Testis (tissue), 3 donors: Measurements from ENCODE around the gene SCAMP1. TPM values are rescaled to one million over a fixed set of nuclear protein-coding genes. Genes with fewer than 3 reads are reported as not detected.

Experiments used
- DNase-seq: peaks from one replicate; pipeline ENCODE4 v3.0.0-alpha.2; 2019
- H3K27ac ChIP-seq, 2 donors: fragments of 200-600 bp; sonication (generic); one replicate each; pipeline ENCODE4 v1.5.1; 2019
- H3K27me3 ChIP-seq: fragments of 200-600 bp; sonication (generic); one replicate; pipeline ENCODE4 v1.5.1; 2019
- H3K36me3 ChIP-seq: fragments of 200-600 bp; sonication (generic); one replicate; pipeline ENCODE4 v1.5.1; 2017; ENCODE audit warnings: low read depth; ENCODE audit errors: missing control alignments
- H3K4me1 ChIP-seq: fragments of 200-600 bp; sonication (generic); one replicate; pipeline ENCODE4 v1.5.1; 2019
- H3K4me3 ChIP-seq, 2 donors: fragments of 200-600 bp; sonication (generic); one replicate each; pipeline ENCODE4 v1.5.1; 2017 to 2019
- H3K9me3 ChIP-seq: fragments of 200-600 bp; sonication (generic); one replicate; pipeline ENCODE4 v1.5.1; 2017
- CTCF ChIP-seq, 3 experiments: fragments of 450-650 bp in 2 of 3; fragments of 200-600 bp in 1 of 3; sonication (generic) in 1 of 3; IDR thresholded peaks; one replicate each; pipeline ENCODE4 v1.5.1; 2016 to 2019; ENCODE audit warnings: antibody characterized with exemption in 3 of 3, mild to moderate bottlenecking in 2 of 3, moderate library complexity in 1 of 3
- POLR2A ChIP-seq: fragments of 450-650 bp; IDR thresholded peaks from one replicate; pipeline ENCODE4 v1.6.1; 2017; ENCODE audit warnings: antibody characterized with exemption, mild to moderate bottlenecking, moderate library complexity
- WGBS, 2 donors: methylation state at CpG; one replicate each; pipeline ENCODE4 v1.1.5; 2018; 5-methylcytosine and 5-hydroxymethylcytosine counted together
- intact Hi-C: fragments of 100-400 bp; cut with DNase I; formaldehyde crosslinking; loops from one replicate; pipeline ENCODE4 v1.15.1; 2023; ENCODE audit warnings: low total_unique reads
- polyA plus RNA-seq: library from polyadenylated mRNA; stranded (reverse); fragments of 350-450 nt; fragmentation: Illumina TruSeq; extraction: RNeasy Lipid Tissue Mini Kit (QIAGEN cat#74804); gene quantifications from one replicate; pipeline ENCODE4 v1.2.3, GENCODE V29; 2014; ENCODE audit warnings: low read depth, low replicate concordance; ENCODE audit not compliant: insufficient read depth
- total RNA-seq, 2 donors: library from RNA; depleted of rRNA; stranded (reverse); fragments of >200 nt; gene quantifications; one replicate each; pipeline ENCODE4 v1.2.3, GENCODE V29; 2016

Gene SCAMP1
- total and polyA plus RNA-seq, 3 donors from 2014 or later = 22.5 to 35.9 (median 28.3) TPM

GRCh38 chr5:78473751-78474150 is 113.3 kb downstream of the SCAMP1 start:
- Histone ChIP-seq H3K27ac (no peak overlapping the region), H3K4me3 (no peak overlapping the region), H3K36me3 (no peaks in the 10 kb centered on the region), H3K27me3 (no peaks in the 10 kb centered on the region), H3K9me3 (no peaks in the 10 kb centered on the region), H3K4me1 (no peaks in the 10 kb centered on the region)
- TF ChIP-seq CTCF (IDR thresholded peaks at IDR 0.05) (no peak), POLR2A (no peak)
- 88 to 93% methylated on average over 1 of the region's 1 CpG for WGBS, 2 donors
- intact Hi-C loops = no loop called here
- no peak for DNase-seq

- H3K9me3 ChIP-seq = no peaks in the 10 kb centered on the region
- no peak for DNase-seq
- no peaks in the 10 kb centered on the region for H3K27me3 ChIP-seq
- H3K4me3 ChIP-seq = no peak overlapping the region
- intact Hi-C loops = no loop called here
- H3K4me1 ChIP-seq = no peaks in the 10 kb centered on the region
- WGBS, 2 donors = 91 to 98% methylated on average over 3 of the region's 3 CpGs
- TF ChIP-seq POLR2A (no peak), CTCF (IDR thresholded peaks at IDR 0.05) (no peak)
- no peak overlapping the region for H3K27ac ChIP-seq
- no peaks in the 10 kb centered on the region for H3K36me3 ChIP-seq
Measured at GRCh38 chr5:78475370-78475769, 115.0 kb downstream of the SCAMP1 start.

- WGBS, 2 donors = 76 to 80% methylated on average over 1 of the region's 1 CpG
- no peak for DNase-seq
- Histone ChIP-seq H3K36me3 (no peaks in the 10 kb centered on the region), H3K27ac (no peak overlapping the region), H3K9me3 (no peaks in the 10 kb centered on the region), H3K4me3 (no peak overlapping the region), H3K27me3 (no peaks in the 10 kb centered on the region), H3K4me1 (no peaks in the 10 kb centered on the region)
- intact Hi-C loops = no loop called here
- no peak for TF ChIP-seq POLR2A
Measured at GRCh38 chr5:78476795-78477194, 116.4 kb downstream of the SCAMP1 start.

GRCh38 chr5:78482948-78483347 is 122.5 kb downstream of the SCAMP1 start:
- intact Hi-C loops = no loop called here
- no peaks in the 10 kb centered on the region for H3K36me3 ChIP-seq
- H3K27ac ChIP-seq = no peak overlapping the region
- no peak for TF ChIP-seq CTCF (IDR thresholded peaks at IDR 0.05)
- TF ChIP-seq POLR2A = no peak
- H3K4me3 ChIP-seq = no peak overlapping the region
- no peaks in the 10 kb centered on the region for H3K27me3 ChIP-seq
- WGBS, 2 donors = 86 to 95% methylated on average over 1 of the region's 1 CpG
- H3K9me3 ChIP-seq = no peaks in the 10 kb centered on the region
- H3K4me1 ChIP-seq = no peaks in the 10 kb centered on the region
- DNase-seq = no peak

GRCh38 chr5:78483809-78484521 is 123.5 kb downstream of the SCAMP1 start:
- Histone ChIP-seq H3K36me3 (no peaks in the 10 kb centered on the region), H3K27me3 (no peaks in the 10 kb centered on the region), H3K9me3 (no peaks in the 10 kb centered on the region), H3K4me1 (no peaks in the 10 kb centered on the region), H3K27ac (no peak overlapping the region), H3K4me3 (no peak overlapping the region)
- TF ChIP-seq CTCF (IDR thresholded peaks at IDR 0.05) (no peak), POLR2A (no peak)
- intact Hi-C loops = no loop called here
- no peak for DNase-seq
- 62 to 67% methylated on average over 3 of the region's 3 CpGs for WGBS, 2 donors
